NCI-H2107 treated with DMSO at 0.1 percent for 48 hours (cell line): Measurements from ENCODE around the gene LIPE.

Experiments
- DNase-seq: peaks from one replicate; lab custom pipeline; 2025; ENCODE audit not compliant: unreplicated experiment; lab: John Stamatoyannopoulos, UW

Gene LIPE

DNA sequence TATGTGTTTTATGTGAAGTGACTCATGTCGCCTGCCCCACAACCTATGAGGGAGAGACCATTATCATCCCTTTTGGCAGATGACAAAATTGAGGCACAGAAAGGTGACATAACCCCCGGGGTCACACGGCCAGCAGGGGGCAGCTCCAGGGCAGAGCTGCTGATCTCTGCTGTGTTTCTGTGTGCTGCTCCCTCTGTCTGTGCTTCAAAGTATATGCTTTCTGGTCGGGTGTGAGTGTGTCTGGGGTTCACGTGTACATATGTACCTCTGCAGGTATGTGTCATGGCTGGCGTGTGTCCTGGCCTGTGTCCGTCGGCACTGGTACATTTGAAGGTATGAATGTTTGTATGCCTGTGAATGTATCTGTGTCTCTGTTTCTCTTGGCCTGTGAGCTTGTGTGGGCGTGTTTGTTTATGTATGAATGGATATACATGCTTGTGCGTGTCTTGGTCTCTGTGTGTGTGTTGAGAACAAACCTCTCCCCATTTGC is 7.1 kb downstream of the LIPE start:
- DNase-seq, result no peak

- DNase-seq, result no peak
Observed at GRCh38 chr19:42419309-42419708, 7.9 kb downstream of the LIPE start.

DNA sequence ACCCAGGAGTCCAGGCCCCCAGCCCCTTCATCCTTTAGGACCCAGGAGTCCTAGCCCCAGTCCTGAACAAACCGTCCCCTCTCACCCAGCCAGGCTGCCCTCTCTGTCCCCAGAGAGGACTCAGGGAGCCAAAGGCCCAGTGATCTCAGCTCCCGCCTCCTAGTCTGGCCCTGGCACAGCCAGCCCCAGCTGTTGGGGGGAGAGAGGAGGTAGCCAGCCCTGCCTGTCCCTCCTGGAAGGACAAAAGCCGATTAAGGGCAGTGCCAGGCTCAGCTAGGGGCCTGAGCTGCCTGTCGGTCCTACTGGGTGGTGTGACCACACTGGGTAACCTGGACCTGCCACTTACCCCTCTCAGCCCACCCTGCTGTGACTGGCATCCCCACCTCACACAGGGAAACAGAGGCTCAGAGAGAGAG is 14.5 kb downstream of the LIPE start:
- DNase-seq, result no peak

DNA sequence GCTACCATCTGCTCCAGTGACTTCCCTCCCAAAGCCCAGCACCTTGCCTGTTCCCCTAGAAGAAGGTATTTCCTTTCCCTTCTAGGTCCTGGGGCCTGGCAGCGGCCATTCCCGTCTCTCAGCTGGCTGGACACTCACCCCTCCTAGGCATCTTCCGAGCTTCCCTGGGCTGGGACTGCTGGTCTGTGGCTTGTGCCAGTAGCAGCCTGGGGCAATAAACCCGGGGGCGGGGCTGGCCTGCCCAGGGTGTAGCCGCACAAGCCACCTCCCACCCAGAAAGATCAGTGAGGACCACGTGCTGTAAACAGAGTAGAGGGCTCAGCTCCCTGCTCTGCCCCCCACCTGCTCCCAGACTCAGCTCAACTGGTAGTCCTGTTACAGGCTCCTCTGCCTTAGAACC is 15.0 kb downstream of the LIPE start:
- DNase-seq, result no peak

DNA sequence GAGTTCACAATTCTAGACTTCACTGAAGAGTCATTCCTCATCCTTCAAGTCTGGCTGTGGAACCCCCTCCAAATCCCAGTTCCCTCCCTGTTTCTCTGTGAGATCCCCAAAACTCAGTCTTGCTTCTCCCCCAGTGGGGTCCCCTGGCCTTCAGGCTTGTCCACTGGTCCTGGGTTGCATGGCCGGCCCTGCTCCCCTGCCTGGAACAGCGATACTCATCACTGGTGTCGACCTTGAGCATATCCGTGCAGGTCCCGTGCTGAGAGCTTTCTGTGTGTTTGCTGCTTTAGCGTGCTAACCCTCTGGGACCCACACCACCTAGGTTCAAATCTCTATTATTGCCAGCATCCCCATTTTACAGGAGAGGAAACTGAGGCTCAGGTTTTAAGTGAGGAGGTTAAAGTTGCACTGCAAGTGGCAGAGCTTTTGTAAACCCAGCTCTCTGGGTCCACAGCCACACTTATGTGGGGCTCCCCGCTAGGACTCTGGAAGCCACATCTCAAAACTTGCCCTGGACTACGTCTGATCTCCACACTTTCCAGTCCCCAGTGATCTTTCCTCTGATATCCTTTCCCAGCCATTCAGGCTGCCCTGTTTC is 15.5 kb downstream of the LIPE start:
- DNase-seq, result no peak

DNA sequence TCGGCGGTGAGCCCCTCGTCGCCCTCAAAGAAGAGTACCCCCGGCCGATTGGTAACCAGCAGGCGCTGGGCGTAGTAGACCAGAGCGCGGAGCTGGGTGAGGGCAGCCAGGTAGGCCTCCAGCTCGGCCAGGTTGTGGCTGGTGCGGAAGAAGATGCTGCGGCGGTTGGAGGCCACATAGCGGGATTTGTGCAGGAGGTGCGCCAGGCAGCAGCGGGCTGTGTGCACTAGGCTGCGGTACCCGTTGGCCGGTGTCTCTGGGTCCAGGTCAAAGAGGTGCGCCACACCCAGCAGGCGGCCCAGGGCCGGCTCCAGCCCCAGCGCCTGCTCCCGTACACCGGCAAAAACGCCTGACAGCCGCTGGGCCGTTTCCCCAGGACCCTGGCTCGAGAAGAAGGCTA is 16.8 kb downstream of the LIPE start:
- no peak for DNase-seq

- DNase-seq, result no peak
Observed at GRCh38 chr19:42409477-42409876, 17.7 kb downstream of the LIPE start.

GRCh38 chr19:42407816-42408175 is 19.4 kb downstream of the LIPE start:
- DNase-seq, result no peak

GRCh38 chr19:42407085-42407815 is 19.9 kb downstream of the LIPE start:
- no peak for DNase-seq

DNA sequence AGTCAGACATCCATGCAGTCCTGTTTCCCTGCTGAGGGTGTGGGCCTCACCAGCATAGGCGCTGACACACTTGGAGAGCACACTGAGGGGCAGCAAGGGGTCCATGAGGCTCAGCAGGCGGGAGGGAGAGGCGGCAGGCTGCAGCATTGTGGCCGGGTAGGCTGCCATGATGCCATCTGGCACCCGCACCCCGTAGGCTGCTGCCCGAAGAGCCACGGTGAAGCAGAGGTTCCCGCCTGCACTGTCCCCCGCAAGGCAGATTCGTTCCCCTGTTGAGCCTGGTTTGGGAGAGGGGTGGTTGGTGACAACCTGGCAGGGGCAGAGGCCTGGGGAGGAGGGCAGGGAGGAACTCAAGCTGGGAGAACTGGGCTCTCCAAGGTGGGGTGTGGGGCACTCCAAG is 21.1 kb downstream of the LIPE start:
- DNase-seq, result no peak

- peak; percentile 95 for DNase-seq
Observed at GRCh38 chr19:42403586-42403985, 23.6 kb downstream of the LIPE start.

GRCh38 chr19:42402376-42403116 is 24.6 kb downstream of the LIPE start:
- no peak for DNase-seq

DNA sequence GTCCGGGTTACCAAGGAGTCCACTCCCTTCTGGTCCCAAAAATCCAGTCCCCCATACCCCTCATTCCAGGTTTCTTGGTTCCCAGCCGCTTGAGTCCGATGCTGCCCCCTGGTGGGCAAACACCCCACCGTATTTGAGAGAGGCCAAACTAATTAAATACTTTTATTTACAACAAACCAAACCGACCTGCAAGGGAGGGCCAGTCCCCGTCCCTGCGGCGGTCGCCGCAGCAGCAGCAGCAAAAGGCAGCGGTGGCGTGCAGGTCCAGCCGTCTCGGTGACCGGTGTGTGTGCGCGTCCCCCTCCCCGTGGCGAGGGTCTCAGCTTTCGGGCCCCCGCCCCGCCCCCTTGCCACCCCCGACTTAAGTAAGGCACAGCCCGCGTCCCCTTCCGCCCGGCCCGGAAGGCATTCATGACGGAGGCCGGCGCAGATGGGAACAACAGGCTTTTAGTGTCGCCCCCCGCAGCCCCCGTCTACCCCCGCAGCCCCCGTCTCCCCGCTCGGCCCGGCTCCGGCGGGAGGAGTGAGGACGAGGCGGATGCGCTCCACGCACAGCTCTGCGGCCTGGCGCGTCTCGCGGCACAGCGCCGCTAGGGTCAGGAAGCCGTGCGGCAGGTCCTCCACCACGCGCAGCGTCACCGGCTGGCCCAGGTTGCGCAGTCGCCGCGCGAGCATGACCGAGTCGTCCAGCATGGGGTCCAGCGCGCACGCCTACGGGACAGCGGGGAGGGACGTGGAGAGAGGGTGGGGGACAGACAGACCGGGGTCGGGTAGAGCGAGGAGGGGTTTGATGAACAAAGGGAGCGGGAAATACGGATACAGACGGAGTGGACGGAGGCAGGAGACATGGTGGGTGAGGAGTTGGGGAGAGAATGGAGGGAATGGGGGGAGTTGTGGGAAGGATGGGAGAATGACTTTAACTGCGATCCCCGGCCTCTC is 25.6 kb downstream of the LIPE start:
- DNase-seq, result peak; percentile 14

GRCh38 chr19:42400404-42400803 is 26.8 kb downstream of the LIPE start:
- DNase-seq, result no peak

DNA sequence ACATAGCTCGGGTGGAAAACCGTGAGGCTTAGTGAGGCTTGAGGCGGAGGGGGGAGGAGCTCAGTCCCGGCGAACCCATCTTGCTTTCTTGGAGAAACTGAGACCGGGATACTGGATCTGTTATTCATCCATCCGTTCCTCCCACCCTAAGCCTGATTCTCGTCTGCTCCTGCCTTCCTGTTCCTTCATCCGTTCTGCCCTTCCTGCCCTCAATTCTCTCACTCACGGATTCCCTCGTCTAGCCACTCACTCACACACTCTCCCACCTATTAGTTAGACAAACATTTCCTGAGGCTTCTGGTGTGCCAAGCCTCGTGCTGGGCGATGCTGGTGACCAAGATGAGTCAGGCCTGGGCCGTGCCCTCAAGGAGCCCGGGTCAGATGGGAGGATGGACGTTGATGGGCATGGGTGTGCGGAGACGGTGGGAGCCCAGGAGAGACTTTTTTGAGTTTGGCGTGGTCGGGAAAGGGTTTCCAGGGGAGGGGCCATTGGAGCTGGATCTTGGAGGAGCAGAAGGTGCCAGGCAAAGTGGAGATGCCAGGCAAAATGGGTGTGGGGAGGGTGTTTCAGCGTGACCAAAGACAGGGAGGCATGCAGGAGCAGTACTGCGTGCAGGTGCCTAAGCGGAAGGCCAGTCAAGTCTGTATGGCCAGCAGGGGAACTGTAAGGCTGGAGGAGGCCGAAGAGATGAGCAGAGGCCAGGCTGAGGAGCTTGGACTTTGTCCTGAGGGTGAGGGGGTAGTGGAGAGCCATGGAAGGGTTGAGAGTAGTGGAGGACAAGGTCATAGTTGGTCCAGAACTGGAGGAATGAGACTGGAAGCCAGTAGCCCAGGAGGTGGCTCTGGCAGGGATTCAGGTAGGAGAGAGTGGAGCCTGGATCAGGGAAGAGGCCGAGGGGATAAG is 29.7 kb downstream of the LIPE start:
- no peak for DNase-seq

GRCh38 chr19:42396381-42397262 is 30.6 kb downstream of the LIPE start:
- peak; percentile 87 for DNase-seq

DNA sequence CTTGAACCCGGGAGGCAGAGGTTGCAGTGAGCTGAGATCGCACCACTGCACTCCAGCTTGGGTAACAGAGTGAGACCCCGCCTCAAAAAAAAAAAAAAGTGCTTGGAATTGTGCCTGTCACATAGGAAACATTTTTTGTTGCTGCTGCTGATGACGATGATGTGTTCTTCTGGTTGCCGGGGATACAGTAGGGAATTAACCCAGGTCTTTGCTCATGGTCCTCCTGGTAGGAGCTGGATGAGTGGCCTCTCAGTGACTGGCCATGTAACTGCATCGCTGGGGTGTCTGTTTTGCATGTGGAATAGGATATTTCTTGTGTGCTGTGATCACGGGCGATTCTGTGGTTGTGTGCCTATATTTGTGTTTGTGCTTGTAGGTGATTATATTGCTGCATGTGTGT is 32.4 kb downstream of the LIPE start:
- DNase-seq, result no peak

DNA sequence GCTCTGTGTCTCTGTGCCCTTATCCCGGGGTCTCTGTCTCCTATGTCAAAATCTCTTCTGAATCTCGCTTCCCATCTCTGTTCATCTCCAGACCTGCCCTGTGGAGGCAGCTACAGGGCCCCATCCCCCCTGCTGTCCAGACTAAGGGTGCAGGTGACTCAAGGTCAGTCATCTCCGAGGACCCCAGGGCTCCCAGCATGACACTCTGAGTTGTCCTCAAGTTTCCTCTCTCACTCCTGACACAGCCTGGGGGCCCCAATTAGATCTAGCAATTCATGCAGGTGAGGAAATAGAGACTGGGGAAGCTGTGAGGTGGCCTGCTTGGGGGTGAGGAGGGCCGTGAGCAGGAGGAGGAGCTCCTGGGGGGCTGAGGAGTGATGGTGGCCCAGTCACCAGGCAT is 35.0 kb downstream of the LIPE start:
- DNase-seq, result no peak

DNA sequence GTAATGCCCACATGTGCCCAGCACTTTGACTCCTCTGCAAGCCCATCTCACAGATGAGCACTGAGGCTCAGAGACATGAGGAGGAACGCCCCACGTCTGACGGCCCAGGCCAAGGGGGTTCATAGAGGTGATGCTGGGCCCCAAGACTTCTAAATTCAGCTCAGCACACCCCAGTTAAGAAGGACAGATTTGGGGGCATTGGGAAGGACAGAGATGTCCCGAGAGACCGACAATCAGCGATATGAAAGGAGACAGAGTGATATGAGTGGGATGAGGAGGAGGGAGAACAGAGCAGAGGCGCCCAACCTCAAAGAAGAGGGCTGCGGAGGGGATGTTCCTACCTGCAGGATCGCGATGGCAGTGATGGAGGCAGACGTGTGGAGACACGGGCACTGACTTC is 37.3 kb downstream of the LIPE start, which contains the start of gene CNFN:
TSS of gene CNFN (minus strand) at position 399 of the 400 bp plus-strand sequence. CDS start 1,260 bp downstream, outside the sequence.
- DNase-seq, result no peak
